LHCN-M2 (cell line): ENCODE data around the gene CPNE4. TPM values are rescaled to one million over a fixed set of nuclear protein-coding genes. Genes with fewer than 3 reads are reported as not detected.

Source experiments
- DNase-seq: peaks from one replicate; pipeline ENCODE4 v3.0.0-alpha.2; 2012; ENCODE audit warnings: low read depth
- total RNA-seq: library from RNA; depleted of rRNA; stranded (reverse); fragments of >200 nt; gene quantifications from 2 replicates; pipeline ENCODE4 v1.2.3, GENCODE V29; 2014

CPNE4 gene
- total RNA-seq, 1 experiment from 2014 or later = 0.06 TPM

DNA sequence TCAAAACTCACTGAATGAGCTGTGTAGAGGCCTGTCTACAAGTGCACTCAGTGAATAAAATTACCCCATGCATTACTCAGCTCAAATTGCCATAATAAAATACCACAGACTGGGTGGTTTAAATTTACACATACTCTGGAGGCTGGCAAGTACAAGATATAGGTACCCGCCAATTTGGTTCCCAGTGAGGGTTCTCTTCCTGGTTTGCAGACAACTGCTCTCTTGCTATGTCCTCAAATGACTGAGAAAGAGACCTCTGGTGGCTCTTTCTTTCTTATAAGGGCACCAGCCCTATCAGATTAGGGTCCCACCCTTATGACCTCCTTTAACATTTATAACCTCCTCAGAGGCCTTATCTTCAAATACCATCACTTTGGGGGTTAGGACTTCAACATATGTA is 237.0 kb downstream of the CPNE4 start:
- no peak for DNase-seq

DNA sequence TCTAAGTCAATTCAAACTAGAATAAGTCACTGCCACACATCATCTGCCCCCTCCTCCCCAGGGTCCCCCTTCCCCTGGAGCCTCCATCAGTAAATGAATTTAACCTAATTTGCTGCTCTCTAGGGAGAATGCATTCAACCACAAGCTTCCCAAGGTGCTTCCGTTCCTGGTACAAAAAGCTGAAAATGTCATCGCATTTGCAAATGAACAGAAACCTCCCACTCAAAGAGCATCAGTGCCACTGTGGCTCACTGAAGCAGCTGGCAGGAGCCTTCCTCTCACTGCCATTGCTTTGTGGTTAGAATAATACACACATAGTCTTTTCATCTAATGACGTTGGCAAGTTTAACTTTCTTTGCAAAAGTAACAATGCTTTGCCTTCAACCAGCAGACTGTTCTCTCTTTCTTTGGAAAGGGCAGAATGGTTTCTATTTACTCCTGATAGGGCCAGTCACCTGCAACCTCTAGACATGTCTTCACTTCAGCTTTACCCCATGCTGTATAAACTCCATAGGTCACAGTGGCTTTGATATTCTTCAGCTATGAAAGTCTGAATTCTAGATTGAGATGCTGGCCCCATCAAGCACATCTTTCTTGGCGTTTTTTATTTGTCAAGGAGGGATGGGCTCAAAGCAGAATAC is 238.1 kb downstream of the CPNE4 start:
- DNase-seq = no peak

DNA sequence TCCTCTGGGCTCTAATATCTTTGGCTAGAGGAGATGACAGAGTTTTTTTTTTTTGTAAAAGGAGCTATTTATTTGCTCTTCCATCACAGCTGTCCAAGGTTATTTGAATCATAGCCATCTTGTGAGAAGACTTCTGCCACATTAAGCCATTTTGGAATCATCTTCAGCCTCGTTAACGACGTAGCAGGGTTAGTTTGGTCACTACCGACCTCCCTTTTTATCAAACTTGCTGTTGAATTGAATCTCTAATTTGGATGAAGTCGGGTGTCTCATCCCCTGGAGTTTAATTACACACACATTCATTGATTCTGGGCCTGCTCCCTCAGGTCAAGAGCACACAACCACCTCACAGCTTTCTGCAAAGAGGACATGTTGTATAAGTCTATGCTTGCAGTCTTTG is 238.7 kb downstream of the CPNE4 start:
- no peak for DNase-seq

DNA sequence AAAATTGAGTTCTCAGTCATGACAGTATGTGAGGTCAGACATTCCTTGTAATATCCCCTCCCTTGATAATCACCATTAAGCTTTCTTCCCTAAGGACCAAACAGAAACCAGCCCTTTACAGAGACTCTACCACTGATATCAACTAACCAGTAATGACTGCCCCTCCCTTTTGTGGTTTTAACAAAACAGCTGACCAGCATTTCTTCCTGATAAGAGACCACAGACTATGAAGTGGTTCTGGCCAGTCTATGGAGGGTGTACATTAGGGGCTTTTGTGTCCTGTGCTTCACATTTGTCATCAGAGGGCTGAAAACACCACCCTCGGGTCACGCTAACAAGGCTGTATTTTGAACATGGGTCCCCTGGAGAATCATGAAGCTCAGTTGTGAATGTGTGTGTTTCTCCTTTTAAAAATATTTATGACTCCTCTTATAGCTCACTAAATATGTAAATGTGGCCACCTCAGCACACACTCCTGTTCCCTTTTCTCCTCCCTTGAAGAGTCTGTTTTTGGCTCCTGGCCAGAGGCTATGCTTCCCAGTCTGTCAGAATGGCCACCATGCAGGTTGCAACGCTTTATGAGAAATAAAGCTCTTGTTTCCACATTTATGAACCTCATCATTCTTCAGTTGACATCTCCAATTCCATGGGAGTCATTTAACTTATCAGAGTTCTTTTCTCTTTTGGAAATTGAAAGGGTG is 239.3 kb downstream of the CPNE4 start:
- DNase-seq = peak; percentile 41

DNA sequence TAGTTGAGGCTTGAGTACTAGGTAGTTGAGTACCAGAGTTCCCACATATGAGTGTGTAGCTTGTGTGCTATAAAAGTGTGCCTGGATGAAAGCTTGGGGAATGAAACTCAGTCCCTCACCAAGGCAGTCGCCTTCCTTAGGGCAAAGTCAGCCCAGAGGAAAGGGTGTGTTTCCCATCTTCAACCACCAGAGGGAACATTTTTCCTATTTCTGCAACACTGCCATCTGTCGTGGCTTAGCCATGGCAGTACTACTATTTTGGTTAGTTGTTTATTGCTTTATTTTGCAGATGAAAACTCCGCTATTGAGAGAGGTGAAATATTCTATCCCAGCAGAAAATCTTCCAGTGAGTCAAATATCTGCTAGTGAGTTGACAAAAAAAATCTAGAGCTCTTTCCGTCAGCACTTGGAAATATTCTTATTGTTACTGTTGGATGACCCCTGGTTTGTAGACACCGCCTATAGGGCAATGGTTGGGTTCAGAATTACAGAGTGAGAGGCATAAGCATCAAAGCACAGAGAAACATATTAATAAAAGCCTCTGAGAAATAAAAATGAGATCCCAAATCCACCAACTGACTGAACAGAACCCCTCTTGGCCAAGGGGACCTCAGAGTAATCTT is 239.9 kb downstream of the CPNE4 start:
- DNase-seq = peak; percentile 52

DNA sequence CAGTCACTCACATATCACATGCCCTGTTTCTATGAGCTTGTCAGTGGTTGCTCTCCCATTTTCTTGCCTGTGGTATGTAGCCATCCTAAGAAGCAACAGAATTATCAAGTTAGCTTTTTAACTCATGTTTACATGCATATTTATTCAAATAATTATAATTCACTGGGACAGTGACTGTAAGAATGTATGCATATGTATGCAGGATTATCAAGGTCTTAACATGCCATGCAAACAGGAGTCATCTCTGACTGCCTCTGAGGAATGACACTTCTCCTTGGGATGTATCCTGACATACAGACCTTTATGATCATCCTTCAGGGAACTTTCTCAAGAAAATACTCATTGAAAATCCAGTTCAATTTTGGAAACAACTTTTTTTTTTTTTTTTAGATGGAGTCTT is 240.9 kb downstream of the CPNE4 start:
- DNase-seq = no peak

DNA sequence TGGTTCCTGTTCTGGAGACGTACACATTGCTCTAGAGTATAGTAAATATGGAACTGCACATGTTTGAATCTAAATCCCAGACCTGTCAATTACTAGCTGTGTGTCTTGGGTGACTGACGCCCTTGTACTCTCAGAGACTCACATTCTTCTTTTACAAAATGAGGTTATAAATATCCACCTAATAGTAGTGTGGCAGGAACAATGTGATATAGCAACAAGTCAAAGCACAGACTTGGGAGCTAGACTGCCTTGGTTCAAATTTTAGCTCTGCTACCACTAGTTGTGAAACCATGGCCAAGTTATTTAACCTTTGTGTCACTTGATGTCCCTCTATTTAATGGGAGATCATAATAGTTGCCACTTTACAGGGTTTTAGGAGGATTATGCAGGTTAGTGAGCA is 245.6 kb downstream of the CPNE4 start:
- no peak for DNase-seq

DNA sequence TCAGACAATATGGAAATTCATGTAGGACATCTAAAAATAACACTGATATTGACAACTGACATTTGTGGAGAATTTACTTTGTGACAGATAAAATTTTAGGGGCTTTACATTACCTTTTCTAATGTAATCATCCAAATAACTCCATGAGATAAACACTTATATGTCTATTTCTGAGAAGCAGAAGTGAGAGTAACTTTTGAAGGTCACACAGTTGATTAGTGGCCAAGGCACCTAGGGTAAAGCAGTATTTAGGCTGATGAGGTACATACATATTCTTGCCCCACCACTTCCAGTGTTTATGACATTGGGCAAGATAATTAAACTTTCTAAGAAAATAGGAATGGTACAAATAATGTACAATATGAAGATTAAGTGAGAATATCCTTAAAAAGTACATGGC is 248.4 kb downstream of the CPNE4 start:
- no peak for DNase-seq

DNA sequence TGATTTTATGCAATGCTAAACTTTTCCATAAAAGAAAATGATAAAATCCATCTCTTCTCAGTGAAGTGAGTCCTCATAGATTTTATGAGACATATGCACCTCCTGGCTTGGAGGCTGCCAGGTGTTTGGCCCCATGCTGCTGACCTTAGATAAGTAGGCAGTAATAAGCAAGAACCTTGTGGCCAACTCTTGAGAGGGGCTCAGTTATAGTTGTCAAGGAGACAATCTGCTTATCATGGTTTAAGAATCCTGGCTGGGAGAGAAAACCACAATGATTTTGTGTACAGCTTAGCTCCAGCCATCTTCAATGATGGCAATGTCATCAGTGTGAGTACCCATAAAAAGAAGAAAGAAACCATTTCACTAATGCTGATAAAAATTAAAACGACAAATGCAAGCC is 252.1 kb downstream of the CPNE4 start:
- no peak for DNase-seq

DNA sequence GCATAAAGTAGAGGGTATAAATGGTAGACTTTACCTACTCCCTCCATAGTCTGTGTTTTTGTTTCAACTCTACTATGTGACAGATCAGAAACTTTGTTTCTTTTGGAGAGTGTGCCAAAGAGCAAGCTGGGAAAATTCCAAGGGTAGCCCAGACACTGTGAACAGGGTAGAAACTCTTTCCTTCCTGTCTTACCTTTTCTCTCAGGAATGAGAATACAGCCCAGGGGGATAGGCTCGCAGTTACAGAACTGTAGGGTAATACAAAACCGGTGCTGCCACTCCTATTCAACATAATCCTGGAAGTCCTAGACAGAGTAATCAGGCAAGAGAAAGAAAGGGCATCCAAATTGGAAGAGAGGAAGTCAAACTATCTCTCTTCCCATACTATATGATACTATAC is 256.3 kb downstream of the CPNE4 start:
- no peak for DNase-seq

DNA sequence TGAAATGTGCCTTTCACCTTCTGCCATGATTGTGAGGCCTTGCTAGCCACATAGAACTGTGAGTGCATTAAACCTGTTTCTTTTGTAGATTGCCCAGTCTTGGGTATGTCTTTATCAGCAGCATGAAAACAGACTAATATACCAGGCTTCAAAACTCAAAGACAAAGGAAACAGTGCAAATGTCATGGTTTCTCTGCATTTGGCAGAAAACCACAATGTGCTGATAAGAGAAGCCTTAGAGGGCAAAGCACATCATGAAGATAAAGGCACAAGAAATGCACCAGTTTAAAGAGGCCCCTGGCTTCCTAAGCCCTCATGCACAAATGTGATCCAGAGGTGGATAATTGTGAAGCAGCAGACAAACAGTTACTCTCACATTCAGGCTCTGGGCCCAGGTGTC is 259.2 kb downstream of the CPNE4 start:
- no peak for DNase-seq

DNA sequence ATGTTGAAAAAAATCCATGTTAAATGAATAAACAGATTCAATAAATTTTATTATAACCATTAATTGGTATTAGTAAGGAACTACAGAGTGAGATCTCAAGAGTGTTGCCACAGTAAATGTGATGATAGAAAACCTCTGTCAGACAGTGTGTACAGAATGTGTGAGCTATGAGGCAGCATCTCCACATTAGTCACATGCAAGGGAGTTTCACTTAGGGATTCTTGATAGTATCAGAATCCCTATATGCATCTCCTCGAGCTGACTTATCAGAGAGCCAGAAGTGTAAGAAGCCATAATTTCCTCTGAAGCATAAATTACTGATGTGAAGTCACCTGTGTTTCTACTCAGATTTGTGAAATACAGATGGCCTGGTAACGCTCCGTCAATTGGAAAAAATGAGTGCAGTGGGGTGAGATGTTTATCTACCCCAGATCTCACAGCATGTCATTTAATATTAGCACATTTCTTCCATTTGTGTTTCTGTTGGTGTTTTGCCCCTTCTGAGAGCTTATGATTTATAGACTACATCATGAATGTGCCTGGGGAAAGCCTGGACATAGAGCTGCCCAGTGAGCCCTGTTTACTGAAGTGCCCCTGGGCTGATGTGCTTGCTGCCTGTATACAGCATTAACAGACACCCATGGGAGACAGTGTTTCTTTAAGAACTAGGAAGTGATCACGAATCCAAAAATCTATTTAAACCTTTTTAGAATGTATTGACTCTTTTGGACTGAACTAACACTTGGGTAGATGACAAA is 262.4 kb downstream of the CPNE4 start:
- DNase-seq = no peak

DNA sequence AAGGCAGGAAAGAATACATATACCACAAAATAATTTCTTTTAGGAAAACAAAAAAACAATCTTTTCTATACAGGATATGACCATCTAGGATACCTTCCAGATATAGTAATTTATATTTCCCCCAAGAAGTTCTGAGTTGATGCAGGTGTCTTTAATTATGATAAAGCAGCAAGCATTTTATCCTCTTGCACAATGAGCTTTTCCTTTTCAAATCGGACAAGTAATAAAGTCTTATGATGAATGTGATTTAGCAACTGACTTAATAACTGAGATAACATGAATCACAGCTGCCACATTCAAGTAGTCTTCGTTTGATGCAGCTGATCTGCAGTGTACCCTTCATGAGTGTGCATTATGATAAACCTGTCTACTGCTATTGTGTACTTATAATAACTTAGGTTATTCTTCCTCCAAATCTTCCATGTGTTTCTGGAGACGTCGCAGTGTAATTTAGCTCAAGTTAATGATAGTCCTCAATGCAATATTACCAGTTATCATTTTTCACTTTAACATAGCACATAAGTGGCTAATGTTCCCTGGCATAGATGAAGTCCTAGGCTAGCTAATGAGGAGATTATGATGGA is 271.7 kb downstream of the CPNE4 start:
- DNase-seq = no peak

DNA sequence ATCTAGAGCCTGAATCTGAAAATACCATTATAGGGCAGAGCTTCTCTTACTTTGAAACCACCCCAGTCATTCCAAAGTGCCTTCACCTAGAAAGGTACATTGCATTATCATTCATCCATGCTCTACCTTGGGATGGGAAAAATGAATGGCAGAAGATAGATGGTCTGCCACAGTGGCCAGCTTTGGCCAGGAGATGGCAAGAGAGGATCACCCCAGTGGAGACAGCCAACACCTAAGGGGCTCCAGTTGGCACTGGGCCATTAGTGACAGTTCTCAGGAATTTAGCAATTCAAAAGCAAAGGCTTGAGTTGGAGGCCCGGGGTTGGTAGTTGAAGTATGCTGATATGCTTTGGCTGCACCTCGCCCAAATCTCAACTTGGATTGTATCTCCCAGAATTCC is 278.4 kb downstream of the CPNE4 start:
- no peak for DNase-seq

DNA sequence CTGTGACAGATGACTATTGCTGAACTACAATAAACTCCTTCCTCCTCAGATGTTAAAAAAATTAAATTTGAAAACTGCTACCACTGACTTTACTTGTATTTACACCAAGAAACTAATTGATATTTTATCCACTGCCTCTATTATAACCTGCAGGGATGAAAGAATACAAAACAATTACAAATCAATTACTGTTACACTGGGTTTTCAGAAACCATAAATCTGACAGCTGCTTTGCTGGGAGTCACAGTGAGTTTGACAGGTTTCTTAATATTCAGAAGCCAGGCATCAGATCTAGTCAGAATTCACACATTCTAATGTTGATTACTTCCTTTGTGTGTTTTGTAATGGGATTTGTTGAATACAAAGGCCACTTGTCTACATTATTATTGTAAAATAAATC is 279.4 kb downstream of the CPNE4 start:
- DNase-seq = no peak

DNA sequence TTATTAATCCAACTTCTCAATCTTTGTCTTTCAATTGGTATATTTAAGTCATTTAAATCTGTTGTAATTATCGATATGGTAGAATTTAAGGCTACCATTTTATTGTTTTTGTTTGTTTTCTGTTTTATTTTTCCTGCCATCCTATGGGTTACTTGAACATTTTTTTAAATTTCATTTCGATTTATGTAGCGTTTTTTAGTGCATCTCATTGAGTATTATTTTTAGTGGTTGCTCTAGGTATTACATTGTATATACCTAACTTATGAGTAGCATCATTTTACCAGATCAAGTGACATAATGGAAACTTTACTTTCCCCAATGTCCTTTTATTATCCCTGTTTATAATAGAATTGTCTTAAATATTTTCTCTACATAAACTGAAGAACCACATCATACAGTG is 284.6 kb downstream of the CPNE4 start:
- no peak for DNase-seq

DNA sequence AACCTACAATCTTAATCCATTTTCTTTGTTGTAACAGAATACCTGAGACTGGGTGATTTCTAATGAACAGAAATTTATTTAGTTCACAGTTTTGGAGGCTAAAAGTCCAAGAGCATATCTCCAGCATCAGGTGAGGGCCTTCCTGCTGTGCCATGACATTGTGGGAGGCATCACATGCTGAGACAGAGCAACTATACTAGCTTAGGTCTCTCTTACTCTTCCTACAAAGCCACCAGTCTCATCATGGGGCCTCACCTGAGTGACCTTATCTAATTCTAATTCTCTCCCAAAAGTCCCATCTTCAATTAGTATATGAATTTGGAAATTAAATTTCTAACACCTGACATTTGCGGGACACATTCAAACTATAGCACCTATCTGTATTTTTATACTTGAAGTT is 285.0 kb downstream of the CPNE4 start:
- DNase-seq = no peak

DNA sequence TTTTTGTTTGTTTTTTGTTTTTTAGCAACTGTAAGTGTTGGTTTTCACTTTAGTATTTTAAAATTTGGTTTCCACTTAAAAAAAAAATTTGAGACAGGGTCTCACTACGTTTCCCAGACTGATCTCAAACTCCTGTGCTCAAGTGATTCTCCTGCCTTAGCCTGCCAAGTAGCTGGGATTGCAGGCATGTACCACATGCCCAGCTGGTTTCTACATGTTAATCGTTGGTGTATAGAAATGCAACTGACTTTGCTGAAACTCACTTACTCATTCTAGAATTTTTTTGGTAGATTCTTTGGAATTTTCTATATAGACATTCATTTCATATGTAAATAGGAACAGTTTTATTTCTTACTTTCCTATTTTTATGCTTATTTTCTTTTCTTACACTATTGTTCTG is 287.3 kb downstream of the CPNE4 start:
- DNase-seq = no peak

DNA sequence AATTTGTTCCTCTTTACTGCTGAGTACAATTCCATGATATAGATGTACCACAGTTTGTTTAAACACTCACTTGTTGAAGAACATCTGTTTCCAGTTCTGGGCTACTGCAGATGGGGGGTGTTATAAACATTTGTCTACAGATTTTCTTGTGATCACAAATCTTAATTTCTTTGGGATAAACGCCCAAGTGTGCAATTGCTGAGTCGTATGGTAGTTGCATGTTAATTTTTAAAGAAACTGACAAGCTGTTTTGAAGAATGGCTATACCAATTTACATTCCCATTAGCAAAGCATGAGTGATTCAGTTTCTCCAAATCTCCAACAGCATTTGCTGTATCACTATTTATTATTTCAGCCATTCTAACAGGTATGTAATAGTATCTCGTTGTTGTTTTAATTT is 290.0 kb downstream of the CPNE4 start:
- no peak for DNase-seq

DNA sequence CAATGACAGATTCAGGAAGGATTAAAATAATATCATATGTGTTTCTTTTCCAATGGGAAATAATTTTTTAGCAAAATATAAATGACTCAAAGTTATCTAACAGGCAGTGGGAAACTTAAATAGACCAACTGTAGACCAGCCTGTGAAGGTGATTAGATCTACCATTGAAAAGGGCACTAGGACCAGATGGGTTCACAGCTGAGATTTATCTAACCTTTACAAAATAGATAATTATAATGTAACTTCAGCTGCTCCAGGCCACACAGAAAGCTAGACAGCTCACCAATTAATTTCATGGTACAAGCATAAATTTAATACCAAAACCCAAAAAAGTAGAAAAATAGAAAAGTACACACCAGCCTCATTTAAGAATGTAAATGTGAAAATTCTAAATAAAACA is 291.7 kb downstream of the CPNE4 start:
- no peak for DNase-seq

DNA sequence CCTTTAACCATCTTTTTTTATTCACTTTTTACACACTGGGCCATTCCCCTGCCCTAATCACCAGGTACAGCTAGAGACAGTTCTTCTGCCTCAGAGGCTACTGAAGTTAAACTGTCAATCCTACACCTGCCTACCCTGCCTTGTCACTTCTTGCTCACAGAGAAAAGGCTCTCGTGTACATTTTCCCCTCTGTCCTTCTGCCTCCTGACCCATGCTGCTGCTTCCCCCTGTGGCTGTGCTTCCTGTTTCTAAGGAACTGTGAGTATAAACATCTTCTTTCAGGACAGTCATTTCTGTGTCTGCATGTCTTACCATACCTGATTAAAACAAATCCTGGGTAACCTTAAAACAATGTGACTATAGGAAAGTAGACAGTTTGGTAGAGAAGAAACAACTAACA is 295.6 kb downstream of the CPNE4 start:
- no peak for DNase-seq

DNA sequence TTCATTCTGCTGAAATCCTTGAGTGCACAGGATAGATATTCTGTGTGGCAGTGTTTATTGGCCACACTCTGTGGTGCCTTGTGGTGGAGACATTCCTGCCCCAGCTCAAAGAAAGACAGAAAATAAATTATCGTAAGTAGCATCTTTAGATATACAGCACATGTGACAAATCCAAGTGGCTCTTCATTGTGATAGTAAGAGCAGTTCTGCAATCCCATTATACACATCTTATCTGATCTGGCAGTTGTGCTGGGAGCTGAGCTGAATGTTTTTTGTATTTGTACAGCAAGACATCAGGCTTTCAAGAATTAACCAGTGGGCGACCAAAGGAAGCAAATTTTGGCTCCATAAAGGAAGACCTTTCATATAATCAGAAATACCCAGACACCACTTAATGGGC is 296.7 kb downstream of the CPNE4 start:
- DNase-seq = no peak
